Skin epidermis (tissue), 12 donors: Measurements from ENCODE around the gene PCDHAC1.
A peak's percentile ranks its signal among the peaks of the same experiment; 100 is the strongest.

Experiments
- H3K27ac ChIP-seq, 21 experiments: fragments of 200-600 bp; sonication (generic) in 11 of 21; one replicate each; pipeline ENCODE4 v1.5.0; 2020; ENCODE audit warnings: mild to moderate bottlenecking in 3 of 21, inconsistent platforms in 2 of 21, moderate library complexity in 2 of 21
- H3K4me3 ChIP-seq, 7 experiments: fragments of 200-600 bp; sonication (generic) in 2 of 7; one replicate each; pipeline ENCODE4 v1.5.0; 2020; ENCODE audit warnings: inconsistent platforms in 2 of 7, mild to moderate bottlenecking in 2 of 7, moderate library complexity in 1 of 7

PCDHAC1 gene

DNA sequence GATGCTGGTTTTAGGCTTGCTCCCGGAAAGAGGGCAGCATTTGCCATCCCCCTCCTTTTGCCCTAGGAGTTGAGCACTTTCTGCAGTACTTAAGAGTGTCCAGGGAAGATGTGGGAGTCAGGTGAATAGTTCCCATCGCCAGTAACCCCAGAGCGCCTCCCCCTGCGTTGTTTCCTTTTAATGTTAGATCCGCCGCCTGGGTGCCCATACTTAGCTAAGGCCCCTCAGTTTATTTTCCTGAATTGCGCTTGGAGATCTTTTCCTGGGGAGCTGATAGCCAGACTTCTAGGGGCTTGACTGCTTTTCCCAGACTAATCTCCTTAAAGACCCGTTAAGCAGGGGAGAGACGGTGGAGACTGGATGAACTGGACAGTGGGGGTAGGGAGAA is 39.8 kb downstream of the PCDHAC1 start:
- peak overlapping the region in 6 of 7 experiments; percentile 14 to 41 (median 27) for H3K4me3 ChIP-seq
- H3K27ac ChIP-seq = no peak overlapping the region

DNA sequence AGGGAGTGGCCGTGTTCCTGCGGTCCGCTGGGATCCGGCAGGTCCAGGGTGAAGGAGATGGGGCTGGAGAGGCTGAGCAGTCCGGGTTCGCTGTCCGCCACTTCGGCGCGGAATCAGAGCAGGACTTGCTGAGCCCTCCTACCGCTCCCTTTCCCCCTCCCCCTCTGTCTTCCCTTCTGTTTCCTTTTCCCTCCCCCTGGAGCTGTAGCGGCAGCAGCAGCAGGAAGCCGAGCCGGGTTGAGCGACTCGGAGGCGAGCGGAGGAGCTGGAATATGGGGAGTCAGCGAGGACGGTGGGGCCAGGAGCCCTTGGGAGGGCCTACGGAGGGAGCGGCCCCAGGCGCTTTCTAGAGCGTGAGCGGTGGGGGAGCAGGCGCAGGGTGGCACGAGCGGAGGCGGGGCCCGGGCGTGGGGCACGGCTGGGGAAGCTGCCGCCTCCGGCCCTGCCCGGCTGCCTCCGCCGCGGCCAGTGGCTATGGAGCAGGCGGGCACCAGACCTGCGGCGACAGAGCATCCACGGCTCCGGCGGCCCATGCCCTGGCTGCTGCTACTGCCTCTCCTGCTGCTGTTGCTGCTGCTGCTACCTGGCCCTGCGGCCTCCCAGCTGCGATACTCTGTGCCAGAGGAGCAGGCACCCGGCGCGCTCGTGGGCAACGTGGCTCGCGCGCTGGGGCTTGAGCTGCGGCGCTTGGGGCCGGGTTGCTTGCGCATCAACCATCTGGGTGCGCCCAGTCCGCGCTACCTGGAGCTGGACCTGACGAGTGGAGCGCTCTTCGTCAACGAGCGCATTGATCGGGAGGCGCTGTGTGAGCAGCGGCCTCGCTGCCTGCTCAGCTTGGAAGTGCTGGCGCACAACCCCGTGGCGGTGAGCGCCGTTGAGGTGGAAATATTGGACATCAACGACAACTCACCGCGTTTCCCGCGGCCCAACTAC is 40.5 kb downstream of the PCDHAC1 start, which contains the start of gene PCDHAC2:
Gene PCDHAC2, plus strand, starts transcription at position 184 of the 933 bp plus-strand sequence. Its CDS starts 291 bp downstream, at position 475.
- Histone ChIP-seq H3K4me3 (peak within 1 kb of the TSS; percentile 10 to 41 (median 27)), H3K27ac (peak within 1 kb of the TSS in 1 of 21 experiments; percentile 10)

DNA sequence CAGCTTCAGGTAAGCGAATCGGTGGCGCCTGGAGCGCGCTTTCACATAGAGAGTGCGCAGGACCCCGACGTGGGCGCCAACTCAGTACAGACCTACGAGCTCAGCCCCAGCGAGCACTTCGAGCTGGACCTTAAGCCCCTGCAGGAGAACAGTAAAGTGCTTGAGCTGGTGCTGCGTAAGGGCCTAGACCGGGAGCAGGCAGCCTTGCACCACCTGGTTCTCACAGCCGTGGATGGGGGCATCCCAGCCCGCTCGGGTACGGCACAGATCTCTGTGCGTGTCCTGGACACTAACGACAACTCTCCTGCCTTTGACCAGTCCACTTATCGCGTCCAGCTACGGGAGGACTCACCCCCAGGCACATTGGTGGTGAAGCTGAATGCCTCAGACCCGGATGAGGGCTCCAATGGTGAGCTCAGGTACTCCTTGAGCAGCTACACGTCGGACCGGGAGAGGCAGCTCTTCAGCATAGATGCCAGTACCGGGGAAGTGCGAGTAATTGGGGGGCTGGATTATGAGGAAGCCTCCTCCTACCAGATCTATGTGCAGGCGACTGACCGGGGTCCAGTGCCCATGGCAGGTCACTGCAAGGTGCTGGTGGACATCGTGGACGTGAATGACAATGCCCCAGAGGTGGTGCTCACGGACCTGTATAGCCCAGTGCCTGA is 41.3 kb downstream of the PCDHAC1 start:
- H3K4me3 ChIP-seq = peak overlapping the region in 2 of 7 experiments; percentile 14 to 41
- no peak overlapping the region for H3K27ac ChIP-seq

GRCh38 chr5:140969880-140970279 is 43.8 kb downstream of the PCDHAC1 start:
- H3K27ac ChIP-seq = no peak overlapping the region
- no peak overlapping the region for H3K4me3 ChIP-seq

DNA sequence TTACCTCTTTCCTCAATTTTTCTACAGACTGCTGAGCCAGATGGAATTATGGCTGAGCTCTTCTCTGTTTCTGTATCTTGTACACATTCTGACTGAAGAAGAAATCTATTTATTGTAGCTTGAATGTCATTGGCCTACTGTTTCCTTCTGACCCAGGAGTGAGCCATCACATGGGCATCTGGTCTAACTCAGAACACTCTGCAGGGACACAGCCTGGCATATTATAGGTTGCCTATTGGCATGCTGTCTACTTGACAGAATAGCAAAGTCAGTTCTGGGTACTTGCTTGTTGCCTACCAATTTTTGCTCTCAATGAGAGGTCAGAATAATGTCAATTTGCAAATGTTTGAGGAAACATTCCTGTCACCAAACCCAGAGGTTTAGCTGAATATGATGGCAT is 47.5 kb downstream of the PCDHAC1 start:
- Histone ChIP-seq H3K4me3 (no peak overlapping the region), H3K27ac (no peak overlapping the region)

DNA sequence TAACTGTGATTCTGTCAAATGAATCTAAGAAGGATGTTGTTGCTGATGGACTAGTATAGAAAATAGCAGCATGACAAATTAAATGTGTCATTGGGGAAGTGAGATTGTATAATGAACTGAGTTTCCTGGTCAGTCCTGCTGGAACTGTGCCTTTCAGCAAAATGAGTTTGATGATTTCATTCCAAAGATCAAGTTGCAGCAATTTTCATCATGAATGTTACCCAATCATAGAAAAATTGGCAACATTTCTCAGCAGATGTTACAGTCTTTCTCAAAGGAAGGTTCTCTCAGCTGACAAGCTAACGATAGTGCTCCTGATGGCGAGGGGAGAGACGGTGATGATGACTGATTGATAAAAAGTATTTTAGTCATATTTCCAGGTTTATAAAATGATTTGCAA is 50.9 kb downstream of the PCDHAC1 start:
- no peak overlapping the region for H3K27ac ChIP-seq
- no peak overlapping the region for H3K4me3 ChIP-seq

GRCh38 chr5:140978260-140978659 is 52.2 kb downstream of the PCDHAC1 start:
- H3K27ac ChIP-seq = no peak overlapping the region
- no peak overlapping the region for H3K4me3 ChIP-seq

GRCh38 chr5:140978983-140979382 is 52.9 kb downstream of the PCDHAC1 start:
- no peak overlapping the region for H3K27ac ChIP-seq

More at GRCh38 chr5:140978983-140979382, 52.9 kb downstream of the PCDHAC1 start:
- no peak overlapping the region for H3K4me3 ChIP-seq
